ENCODE data around the gene RNU7-1.

GRCh38 chr12:6943722-6944380 lies at the start of gene RNU7-1, which contains the start of gene C12orf57:
- peak; percentile 19 to 78 for TF ChIP-seq POLR2A (IDR thresholded peaks at IDR 0.05)
- no peak for TF ChIP-seq CTCF (IDR thresholded peaks at IDR 0.05)
